Right atrium auricular region (tissue), 2 donors: Measurements from ENCODE around the gene HTR7. TPM values are rescaled to one million over a fixed set of nuclear protein-coding genes. Genes with fewer than 3 reads are reported as not detected.

Source experiments
- DNase-seq: peaks from one replicate; pipeline ENCODE4 v3.0.0-alpha.2; 2019; ENCODE audit warnings: low spot score
- H3K27ac ChIP-seq, 2 donors: fragments of 200-600 bp; sonication (generic); 1 replicate in 1 of 2; 2 replicates in 1 of 2; pipeline ENCODE4 v1.5.1; 2016 to 2019
- H3K27me3 ChIP-seq, 2 donors: fragments of 200-600 bp; sonication (generic); one replicate each; pipeline versions ENCODE4 v1.5.1 to v1.6.0; 2017 to 2019
- H3K36me3 ChIP-seq: fragments of 200-600 bp; sonication (generic); one replicate; pipeline ENCODE4 v1.5.1; 2016
- H3K4me1 ChIP-seq, 2 donors: fragments of 200-600 bp; sonication (generic); one replicate each; pipeline versions ENCODE4 v1.5.1 to v1.6.0; 2017 to 2019
- H3K4me3 ChIP-seq, 2 donors: fragments of 200-600 bp; sonication (generic); 1 replicate in 1 of 2; 2 replicates in 1 of 2; pipeline ENCODE4 v1.5.1; 2017 to 2019; ENCODE audit warnings: mild to moderate bottlenecking in 1 of 2, moderate library complexity in 1 of 2
- H3K9me3 ChIP-seq, 2 donors: fragments of 200-600 bp; sonication (generic); one replicate each; pipeline ENCODE4 v1.5.1; 2019
- total RNA-seq, 2 donors: library from RNA; depleted of rRNA; stranded (reverse); fragments of >200 nt; gene quantifications; one replicate each; pipeline ENCODE4 v1.1.0, GENCODE V29; 2016
- TF ChIP-seq, protein P1 (sequence below), 2 donors: fragments of 200-600 bp; sonication (generic); IDR thresholded peaks; one replicate each; pipeline ENCODE4 v1.5.1; 2019; ENCODE audit warnings: antibody characterized with exemption in 2 of 2

Gene HTR7
- total RNA-seq, 2 donors from 2014 or later: 0.31 to 0.33 TPM

DNA sequence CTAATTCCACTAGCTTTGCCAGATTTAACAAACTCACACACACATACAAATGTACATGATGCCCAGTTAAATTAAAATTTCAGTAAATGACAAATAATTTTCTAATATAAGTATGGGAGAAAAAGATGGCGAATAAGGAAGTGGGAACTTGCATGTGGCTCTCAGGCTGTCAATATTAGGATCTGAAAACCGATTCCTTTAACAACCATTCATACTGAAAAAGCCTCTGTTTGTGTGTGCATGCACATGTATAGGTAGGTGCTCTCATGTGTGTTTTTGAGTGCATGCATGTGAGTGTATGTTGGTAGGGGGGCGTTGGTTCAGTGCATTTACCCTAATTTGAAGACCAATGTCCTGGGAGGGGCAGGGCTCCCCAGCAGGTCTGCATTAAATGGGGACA is 125.3 kb downstream of the HTR7 start:
- no peak for DNase-seq
- no peak overlapping the region for H3K27ac ChIP-seq
- H3K4me1 ChIP-seq: no peaks in the 10 kb centered on the region
- no peaks in the 10 kb centered on the region for H3K9me3 ChIP-seq
- TF ChIP-seq, protein P1, sequence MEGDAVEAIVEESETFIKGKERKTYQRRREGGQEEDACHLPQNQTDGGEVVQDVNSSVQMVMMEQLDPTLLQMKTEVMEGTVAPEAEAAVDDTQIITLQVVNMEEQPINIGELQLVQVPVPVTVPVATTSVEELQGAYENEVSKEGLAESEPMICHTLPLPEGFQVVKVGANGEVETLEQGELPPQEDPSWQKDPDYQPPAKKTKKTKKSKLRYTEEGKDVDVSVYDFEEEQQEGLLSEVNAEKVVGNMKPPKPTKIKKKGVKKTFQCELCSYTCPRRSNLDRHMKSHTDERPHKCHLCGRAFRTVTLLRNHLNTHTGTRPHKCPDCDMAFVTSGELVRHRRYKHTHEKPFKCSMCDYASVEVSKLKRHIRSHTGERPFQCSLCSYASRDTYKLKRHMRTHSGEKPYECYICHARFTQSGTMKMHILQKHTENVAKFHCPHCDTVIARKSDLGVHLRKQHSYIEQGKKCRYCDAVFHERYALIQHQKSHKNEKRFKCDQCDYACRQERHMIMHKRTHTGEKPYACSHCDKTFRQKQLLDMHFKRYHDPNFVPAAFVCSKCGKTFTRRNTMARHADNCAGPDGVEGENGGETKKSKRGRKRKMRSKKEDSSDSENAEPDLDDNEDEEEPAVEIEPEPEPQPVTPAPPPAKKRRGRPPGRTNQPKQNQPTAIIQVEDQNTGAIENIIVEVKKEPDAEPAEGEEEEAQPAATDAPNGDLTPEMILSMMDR (IDR thresholded peaks at IDR 0.05): no peak
- no peaks in the 10 kb centered on the region for H3K27me3 ChIP-seq
- no peaks in the 10 kb centered on the region for H3K36me3 ChIP-seq
- no peak overlapping the region for H3K4me3 ChIP-seq

GRCh38 chr10:90723416-90724068 is 134.3 kb downstream of the HTR7 start:
- no peaks in the 10 kb centered on the region for H3K36me3 ChIP-seq
- DNase-seq: no peak
- TF ChIP-seq, protein P1 (IDR thresholded peaks at IDR 0.05): no peak
- H3K27ac ChIP-seq: no peak overlapping the region
- no peaks in the 10 kb centered on the region for H3K9me3 ChIP-seq
- H3K4me1 ChIP-seq: no peaks in the 10 kb centered on the region
- no peaks in the 10 kb centered on the region for H3K27me3 ChIP-seq
- no peak overlapping the region for H3K4me3 ChIP-seq

DNA sequence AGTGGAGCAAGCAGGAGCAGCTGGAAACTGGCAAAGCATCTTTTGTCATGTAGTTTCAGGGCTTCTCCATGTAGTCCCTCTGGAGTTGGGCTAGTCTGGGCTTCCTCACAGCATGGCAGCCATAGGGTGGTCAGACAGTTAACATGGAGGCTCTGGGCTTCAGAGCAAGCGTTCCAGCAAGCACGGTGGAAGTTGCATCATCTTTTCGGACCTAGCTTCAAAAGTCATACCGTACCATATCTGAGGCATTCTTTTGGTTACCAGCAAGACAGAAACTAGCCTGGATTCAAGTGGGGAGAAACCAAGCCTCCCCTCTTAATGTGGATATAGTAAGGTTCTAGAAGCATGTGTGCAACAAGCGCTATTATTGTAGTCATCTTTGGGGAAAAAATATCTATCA is 135.0 kb downstream of the HTR7 start:
- DNase-seq: no peak
- TF ChIP-seq, protein P1 (IDR thresholded peaks at IDR 0.05): no peak
- Histone ChIP-seq H3K9me3 (no peaks in the 10 kb centered on the region), H3K27me3 (no peaks in the 10 kb centered on the region), H3K36me3 (no peaks in the 10 kb centered on the region), H3K4me1 (no peaks in the 10 kb centered on the region), H3K27ac (no peak overlapping the region), H3K4me3 (no peak overlapping the region)

- TF ChIP-seq, protein P1 (IDR thresholded peaks at IDR 0.05): peak in 1 of 2 donors; percentile 45
- no peaks in the 10 kb centered on the region for H3K9me3 ChIP-seq
- no peak overlapping the region for H3K4me3 ChIP-seq
- H3K27ac ChIP-seq: no peak overlapping the region
- H3K4me1 ChIP-seq: no peaks in the 10 kb centered on the region
- no peak for DNase-seq
- no peaks in the 10 kb centered on the region for H3K36me3 ChIP-seq
- no peaks in the 10 kb centered on the region for H3K27me3 ChIP-seq
Measured at GRCh38 chr10:90718182-90718581, 139.7 kb downstream of the HTR7 start.

DNA sequence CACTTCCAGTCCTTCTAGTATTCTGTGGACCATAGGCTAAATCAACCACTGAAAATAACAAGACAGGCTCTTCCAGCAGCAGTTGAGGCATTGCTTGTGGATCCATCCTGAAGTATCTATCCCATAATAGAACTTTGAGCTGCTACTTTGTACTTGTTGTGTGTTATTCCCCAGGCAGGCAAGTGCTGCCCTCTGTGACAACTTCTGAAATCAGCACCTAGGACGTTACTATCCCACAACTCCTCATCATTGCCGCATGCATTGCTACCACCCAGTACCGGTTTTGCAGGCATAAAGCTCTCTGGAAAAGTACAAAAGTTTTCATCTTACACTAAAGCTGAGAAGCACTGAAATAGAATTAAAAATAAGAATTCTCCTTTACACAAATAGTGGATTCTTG is 145.3 kb downstream of the HTR7 start:
- DNase-seq: no peak
- no peak overlapping the region for H3K4me3 ChIP-seq
- H3K27me3 ChIP-seq: no peaks in the 10 kb centered on the region
- no peaks in the 10 kb centered on the region for H3K4me1 ChIP-seq
- no peaks in the 10 kb centered on the region for H3K36me3 ChIP-seq
- H3K9me3 ChIP-seq: no peaks in the 10 kb centered on the region
- no peak overlapping the region for H3K27ac ChIP-seq
- TF ChIP-seq, protein P1 (IDR thresholded peaks at IDR 0.05): no peak

- TF ChIP-seq, protein P1 (IDR thresholded peaks at IDR 0.05): no peak
- Histone ChIP-seq H3K4me3 (no peak overlapping the region), H3K27me3 (no peaks in the 10 kb centered on the region), H3K4me1 (no peaks in the 10 kb centered on the region), H3K36me3 (no peaks in the 10 kb centered on the region), H3K27ac (no peak overlapping the region), H3K9me3 (no peaks in the 10 kb centered on the region)
- no peak for DNase-seq
Measured at GRCh38 chr10:90709727-90710126, 148.1 kb downstream of the HTR7 start.
